Measurements from ENCODE around the gene COL25A1. TPM values are rescaled to one million over a fixed set of nuclear protein-coding genes. Genes with fewer than 3 reads are reported as not detected.
"Not testable (repeated sequence)": the region's sequence is repeated elsewhere in the genome, so short reads cannot be mapped to it uniquely, and the experiment has no call there.

COL25A1 gene
- total RNA-seq, 1 donor from 2014 or later = 0.75 TPM

DNA sequence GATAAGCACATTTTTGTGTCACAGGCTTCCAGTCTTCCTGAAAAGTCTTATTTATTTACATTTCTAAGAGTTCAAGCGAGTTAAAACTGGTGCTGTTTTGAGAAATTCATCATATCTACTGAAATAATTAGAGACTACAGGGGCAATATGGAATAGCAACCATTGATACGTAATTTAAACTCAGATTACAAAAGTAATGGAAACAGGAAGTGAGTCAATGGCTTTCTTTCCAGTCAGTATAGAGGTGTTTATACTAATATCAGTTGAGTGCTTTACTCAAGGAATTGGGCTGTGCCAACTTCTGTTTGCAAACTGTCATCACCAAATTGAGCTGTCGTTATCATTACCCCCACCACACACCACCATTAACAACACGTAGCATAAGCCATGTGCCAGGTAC, 222.7 kb downstream of the COL25A1 start:
- intact Hi-C loops (cut with DNase I) = no loop called here
- H3K9me3 ChIP-seq = no peaks in the 10 kb centered on the region
- DNase-seq (no peak), ATAC-seq (no peak)
- no peaks in the 10 kb centered on the region for H3K36me3 ChIP-seq
- TF ChIP-seq, protein P1, sequence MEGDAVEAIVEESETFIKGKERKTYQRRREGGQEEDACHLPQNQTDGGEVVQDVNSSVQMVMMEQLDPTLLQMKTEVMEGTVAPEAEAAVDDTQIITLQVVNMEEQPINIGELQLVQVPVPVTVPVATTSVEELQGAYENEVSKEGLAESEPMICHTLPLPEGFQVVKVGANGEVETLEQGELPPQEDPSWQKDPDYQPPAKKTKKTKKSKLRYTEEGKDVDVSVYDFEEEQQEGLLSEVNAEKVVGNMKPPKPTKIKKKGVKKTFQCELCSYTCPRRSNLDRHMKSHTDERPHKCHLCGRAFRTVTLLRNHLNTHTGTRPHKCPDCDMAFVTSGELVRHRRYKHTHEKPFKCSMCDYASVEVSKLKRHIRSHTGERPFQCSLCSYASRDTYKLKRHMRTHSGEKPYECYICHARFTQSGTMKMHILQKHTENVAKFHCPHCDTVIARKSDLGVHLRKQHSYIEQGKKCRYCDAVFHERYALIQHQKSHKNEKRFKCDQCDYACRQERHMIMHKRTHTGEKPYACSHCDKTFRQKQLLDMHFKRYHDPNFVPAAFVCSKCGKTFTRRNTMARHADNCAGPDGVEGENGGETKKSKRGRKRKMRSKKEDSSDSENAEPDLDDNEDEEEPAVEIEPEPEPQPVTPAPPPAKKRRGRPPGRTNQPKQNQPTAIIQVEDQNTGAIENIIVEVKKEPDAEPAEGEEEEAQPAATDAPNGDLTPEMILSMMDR (IDR thresholded peaks at IDR 0.05) = no peak
- H3K27ac ChIP-seq = no peak overlapping the region
- no peaks in the 10 kb centered on the region for H3K27me3 ChIP-seq
- H3K4me3 ChIP-seq = no peak overlapping the region
- no peaks in the 10 kb centered on the region for H3K4me1 ChIP-seq

DNA sequence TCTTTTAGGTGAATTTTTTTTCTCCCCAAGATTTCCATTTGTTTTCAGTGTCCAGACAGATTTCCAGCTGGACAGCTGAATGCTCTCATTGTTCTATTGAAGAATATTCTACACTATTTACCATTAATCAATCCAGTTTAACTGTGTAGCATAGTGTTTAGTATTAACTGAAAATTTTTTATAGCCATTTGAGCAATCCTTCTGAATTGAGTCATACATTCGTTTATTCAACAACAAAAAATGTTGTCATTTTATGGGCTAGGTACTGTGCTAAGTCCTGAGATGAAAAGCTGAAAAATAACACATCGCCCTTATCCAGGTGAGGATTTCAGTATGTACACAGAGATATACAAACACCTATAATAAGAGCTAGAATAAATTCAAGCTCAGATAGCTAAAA, 223.3 kb downstream of the COL25A1 start:
- intact Hi-C loops (cut with DNase I) = no loop called here
- ATAC-seq = no peak

DNA sequence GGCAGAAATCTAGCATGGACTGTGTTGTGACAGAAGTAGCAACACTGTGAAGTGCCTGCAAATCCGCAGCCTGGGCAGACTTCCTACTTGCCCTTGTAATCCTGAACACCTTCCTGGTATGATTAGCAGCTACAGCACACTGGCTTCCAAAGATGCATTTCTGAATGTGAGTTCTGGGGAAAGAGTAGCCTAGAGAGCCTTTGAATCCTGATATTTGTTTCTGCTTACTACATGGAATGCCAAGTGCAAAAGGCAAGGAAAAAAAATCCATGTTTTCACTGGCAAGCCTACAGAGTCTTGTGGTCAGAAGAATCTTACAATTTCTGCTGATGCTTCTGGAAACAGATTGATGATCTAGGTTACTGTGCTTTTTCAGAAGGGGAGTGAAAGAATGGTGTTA, 223.7 kb downstream of the COL25A1 start:
- ATAC-seq (no peak), DNase-seq (no peak)
- Histone ChIP-seq H3K4me3 (no peak overlapping the region), H3K27me3 (no peaks in the 10 kb centered on the region), H3K9me3 (no peaks in the 10 kb centered on the region), H3K4me1 (no peaks in the 10 kb centered on the region), H3K36me3 (no peaks in the 10 kb centered on the region), H3K27ac (no peak overlapping the region)
- intact Hi-C loops (cut with DNase I) = no loop called here
- TF ChIP-seq, protein P1 (IDR thresholded peaks at IDR 0.05) = no peak

More for the DNA sequence above, 223.3 kb downstream of the COL25A1 start:
- no peak overlapping the region for H3K4me3 ChIP-seq
- no peak for DNase-seq
- H3K4me1 ChIP-seq = no peaks in the 10 kb centered on the region
- TF ChIP-seq, protein P1 (IDR thresholded peaks at IDR 0.05) = no peak
- H3K9me3 ChIP-seq = no peaks in the 10 kb centered on the region
- H3K36me3 ChIP-seq = no peaks in the 10 kb centered on the region
- no peak overlapping the region for H3K27ac ChIP-seq
- no peaks in the 10 kb centered on the region for H3K27me3 ChIP-seq

DNA sequence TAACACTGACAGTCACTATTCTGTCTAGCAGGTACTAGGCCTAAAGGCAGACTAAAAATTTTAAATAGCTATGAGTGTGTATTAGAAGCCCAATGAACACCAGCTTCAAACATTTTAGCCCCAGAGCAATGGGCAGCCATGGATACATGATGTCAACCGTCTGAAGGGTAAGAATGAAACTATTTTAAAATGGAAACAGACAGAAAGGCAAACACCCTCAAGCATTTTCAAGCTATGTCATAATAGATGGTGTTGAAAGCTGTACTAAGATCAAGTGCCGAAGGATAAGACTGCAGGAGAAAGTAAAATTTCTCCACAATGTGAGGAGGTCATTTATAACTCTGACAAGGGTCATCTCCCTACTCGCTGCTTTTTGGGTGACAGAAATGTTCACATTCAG, 225.0 kb downstream of the COL25A1 start:
- no peaks in the 10 kb centered on the region for H3K36me3 ChIP-seq
- H3K27ac ChIP-seq = no peak overlapping the region
- ATAC-seq (no peak), DNase-seq (no peak)
- no peak overlapping the region for H3K4me3 ChIP-seq
- no peaks in the 10 kb centered on the region for H3K4me1 ChIP-seq
- H3K27me3 ChIP-seq = no peaks in the 10 kb centered on the region
- H3K9me3 ChIP-seq = no peaks in the 10 kb centered on the region
- TF ChIP-seq, protein P1 (IDR thresholded peaks at IDR 0.05) = no peak
- intact Hi-C loops (cut with DNase I) = no loop called here

DNA sequence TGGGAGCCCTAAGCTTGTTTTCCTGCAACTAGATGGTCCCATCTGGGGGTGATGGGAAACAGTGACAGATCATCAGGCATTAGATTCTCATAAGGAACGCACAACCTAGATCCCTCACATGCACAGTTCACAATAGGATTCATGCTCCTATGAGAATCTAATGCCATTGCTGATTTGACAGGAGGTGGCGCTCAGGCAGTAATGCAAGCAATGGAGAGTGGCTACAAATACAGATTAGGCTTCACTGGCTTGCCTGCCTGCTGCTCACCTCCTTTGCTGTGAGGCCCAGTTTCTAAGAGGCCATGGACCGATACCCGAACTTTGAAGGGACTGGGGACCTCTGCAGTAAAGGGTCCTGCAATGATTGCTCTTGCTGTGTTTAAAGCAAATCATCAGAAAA, 225.7 kb downstream of the COL25A1 start:
- H3K4me1 ChIP-seq; H3K27me3 ChIP-seq; ATAC-seq; H3K36me3 ChIP-seq; H3K4me3 ChIP-seq; H3K27ac ChIP-seq; H3K9me3 ChIP-seq; intact Hi-C loops (cut with DNase I); DNase-seq: not testable (repeated sequence)

DNA sequence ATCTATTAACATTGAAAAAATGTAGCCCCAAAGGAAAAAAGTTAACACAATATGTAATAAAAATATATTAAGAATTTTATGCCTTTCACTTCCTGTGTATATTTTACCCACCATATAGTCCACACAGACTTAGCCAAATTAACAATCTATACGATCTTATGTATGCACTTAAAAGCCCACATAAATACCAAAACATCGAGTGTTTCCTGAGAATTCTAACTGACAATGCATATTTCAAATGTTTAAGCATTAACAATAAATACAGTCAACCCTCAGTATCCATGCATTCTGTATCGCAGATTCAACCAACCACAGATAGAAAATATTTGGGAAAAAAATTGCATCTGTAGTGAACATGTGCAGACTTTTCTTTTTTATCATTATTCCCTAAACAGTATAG, 226.8 kb downstream of the COL25A1 start:
- Histone ChIP-seq H3K27me3 (no peaks in the 10 kb centered on the region), H3K4me1 (no peaks in the 10 kb centered on the region), H3K9me3 (no peaks in the 10 kb centered on the region), H3K27ac (no peak overlapping the region), H3K4me3 (no peak overlapping the region), H3K36me3 (no peaks in the 10 kb centered on the region)
- DNase-seq = no peak
- no peak for ATAC-seq
- intact Hi-C loops (cut with DNase I) = no loop called here
- TF ChIP-seq, protein P1 (IDR thresholded peaks at IDR 0.05) = no peak
